HepG2 (cell line): ENCODE measurements around the gene NOL12.

ENCODE experiments used
- ELF4 ChIP-seq: sonication (generic); formaldehyde crosslinking; IDR thresholded peaks from 2 replicates; pipeline ENCODE4 v1.5.0; 2020; ENCODE audit warnings: missing genetic modification reagents, mild to moderate bottlenecking, moderate library complexity, borderline replicate concordance
- JARID2 ChIP-seq: sonication (generic); formaldehyde crosslinking; IDR thresholded peaks from 2 replicates; pipeline ENCODE4 v1.8.1; 2023; ENCODE audit warnings: missing genetic modification reagents, inconsistent platforms; ENCODE audit not compliant: insufficient replicate concordance
- MTA1 ChIP-seq: sonication (generic); formaldehyde crosslinking; IDR thresholded peaks from 2 replicates; pipeline ENCODE4 v1.4.0; 2020; ENCODE audit warnings: missing genetic modification reagents, mild to moderate bottlenecking, borderline replicate concordance
- MXD4 ChIP-seq: IDR thresholded peaks from 2 replicates; pipeline ENCODE4 v1.6.1; 2016; ENCODE audit warnings: mild to moderate bottlenecking, missing biosample characterization, missing genetic modification reagents
- RELA ChIP-seq: sonication (generic); formaldehyde crosslinking; IDR thresholded peaks from 2 replicates; pipeline ENCODE4 v1.4.0; 2020; ENCODE audit warnings: missing genetic modification reagents
- ZNF691 ChIP-seq: sonication (generic); formaldehyde crosslinking; IDR thresholded peaks from 2 replicates; pipeline ENCODE4 v1.4.0; 2020; ENCODE audit warnings: missing genetic modification reagents, low read depth, mild to moderate bottlenecking, borderline replicate concordance

- no peak for TF ChIP-seq RELA (CRISPR knock-in tag)
- TF ChIP-seq MTA1 = no peak
- TF ChIP-seq JARID2 (CRISPR knock-in tag) = no peak
- no peak for TF ChIP-seq ZNF691 (CRISPR knock-in tag)
- TF ChIP-seq ELF4 (CRISPR knock-in tag) = no peak
- no peak for TF ChIP-seq MXD4 (CRISPR knock-in tag)
These were observed 28.5 kb downstream of the NOL12 start for GRCh38 chr22:37714634-37715033.
